Ovary (tissue), 3 donors: Measurements from ENCODE around the gene ANAPC16.

Experiments used
- CTCF ChIP-seq, 3 donors: fragments of 450-650 bp in 2 of 3; fragments of 200-600 bp in 1 of 3; IDR thresholded peaks; one replicate each; pipeline versions ENCODE4 v1.5.1 to v1.8.0; 2016 to 2022; ENCODE audit warnings: antibody characterized with exemption in 3 of 3, mild to moderate bottlenecking in 1 of 3
- EP300 ChIP-seq: sonication (generic); formaldehyde crosslinking; IDR thresholded peaks from one replicate; pipeline ENCODE4 v1.6.1; 2017; ENCODE audit warnings: antibody characterized with exemption
- POLR2A ChIP-seq: fragments of 450-650 bp; IDR thresholded peaks from one replicate; pipeline ENCODE4 v1.6.1; 2017; ENCODE audit warnings: antibody characterized with exemption, mild to moderate bottlenecking, moderate library complexity
- donor health status: DM: no; HTN: no; CAD: no.

GRCh38 chr10:72177454-72177853 lies 38.4 kb upstream of the ANAPC16 start:
- no peak for TF ChIP-seq POLR2A
- TF ChIP-seq CTCF (IDR thresholded peaks at IDR 0.05) = no peak
- no peak for TF ChIP-seq EP300
